Metanephros (tissue), 1 donor: ENCODE measurements around the gene TFAP2B. TPM values are rescaled to one million over a fixed set of nuclear protein-coding genes. Genes with fewer than 3 reads are reported as not detected.

Source experiments
- total RNA-seq: library from RNA; depleted of rRNA; stranded (reverse); fragments of >200 nt; gene quantifications from one replicate; pipeline ENCODE4 v1.2.3, GENCODE V29; 2014

TFAP2B gene
- total RNA-seq = 4.7 TPM

GRCh38 chr6:50818673-50819072, at the start of gene TFAP2B:
Gene TFAP2B (plus strand): TSS chr6:50818871. CDS start chr6:50818892, 21 bp downstream.

Other genes starting within 250 kb of the TFAP2B start
- gene TFAP2D, start 105.3 kb upstream of the TFAP2B start, total RNA-seq = not detected